NCI-H748 treated with DMSO at 0.1 percent for 48 hours (cell line): ENCODE results near the gene CLNK.
A peak's percentile ranks its signal among the peaks of the same experiment; 100 is the strongest.

Experiments
- DNase-seq: peaks from one replicate; lab custom pipeline; 2025; lab: John Stamatoyannopoulos, UW

The CLNK gene

GRCh38 chr4:10701161-10701560 lies 16.6 kb upstream of the CLNK start:
- DNase-seq, result no peak

- DNase-seq, result no peak
Observed at GRCh38 chr4:10698172-10698571, 13.6 kb upstream of the CLNK start.

- DNase-seq, result peak; percentile 79
Observed at GRCh38 chr4:10697086-10697485, 12.5 kb upstream of the CLNK start.

DNA sequence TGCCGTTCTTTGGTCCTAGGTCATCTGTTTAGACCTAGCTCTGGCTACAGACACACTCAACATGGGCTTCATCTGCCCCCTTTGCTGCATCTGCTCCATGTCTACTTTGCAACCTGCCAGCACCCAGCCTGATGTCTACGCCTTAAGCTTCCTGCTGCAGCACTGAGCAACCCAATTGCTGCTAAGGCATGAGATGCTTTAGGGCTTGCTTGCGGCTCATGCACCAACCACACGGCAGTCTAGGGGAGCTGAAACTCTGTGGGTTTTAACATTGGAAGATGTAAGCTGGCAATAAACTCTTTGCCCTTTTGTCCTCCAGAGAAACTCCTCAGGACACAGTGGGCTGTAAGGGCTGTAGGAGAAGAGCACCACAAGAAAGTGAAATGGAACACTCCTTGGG lies 11.7 kb upstream of the CLNK start:
- DNase-seq, result no peak

DNA sequence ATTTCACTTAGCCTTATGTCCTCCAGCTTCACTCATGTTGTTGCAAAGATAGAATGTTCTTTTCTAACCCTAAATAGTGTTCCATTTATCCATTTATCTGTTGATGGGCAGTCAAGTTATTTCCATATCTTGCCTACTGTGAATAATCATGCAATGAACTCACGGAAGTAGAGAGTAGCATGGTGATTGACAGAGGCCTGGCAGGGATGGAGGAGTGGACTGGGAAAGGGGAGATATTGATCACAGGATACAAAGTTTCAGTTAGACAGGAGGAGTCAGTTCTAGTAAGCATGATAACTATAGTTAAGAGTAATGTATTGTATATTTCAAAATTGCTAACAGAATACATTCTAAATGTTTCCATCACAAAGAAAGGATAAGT lies 10.3 kb upstream of the CLNK start:
- DNase-seq, result no peak

DNA sequence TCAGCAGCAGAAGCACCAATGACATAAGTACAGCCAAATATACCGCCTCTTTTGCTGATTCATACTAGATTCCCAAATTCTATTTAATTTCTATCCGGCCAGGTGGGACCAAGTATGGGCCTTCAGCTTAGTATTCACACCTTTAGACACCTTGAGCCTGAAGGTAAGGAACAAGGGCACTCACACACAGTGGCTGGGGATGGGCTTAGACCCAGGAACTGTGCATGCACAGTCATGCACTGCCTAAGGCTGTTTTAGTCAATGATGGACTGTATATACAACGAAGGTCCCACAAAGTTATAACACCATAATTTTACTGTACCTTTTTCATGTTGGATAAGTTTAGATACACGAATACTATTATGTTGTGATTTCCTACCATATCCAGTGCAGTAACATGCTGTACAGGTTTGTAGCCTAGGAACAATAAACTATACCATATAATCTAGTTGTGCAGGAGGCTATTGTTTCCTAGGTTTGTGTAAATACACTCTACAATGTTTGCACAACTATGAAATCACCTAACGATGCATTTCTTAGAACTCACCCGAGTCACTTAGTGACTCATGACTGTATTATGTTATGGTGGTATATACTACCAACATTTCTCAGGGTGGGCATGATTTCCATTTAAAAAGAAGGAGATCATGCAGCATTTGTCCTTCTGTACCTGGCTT lies 9.7 kb upstream of the CLNK start:
- peak; percentile 85 for DNase-seq

DNA sequence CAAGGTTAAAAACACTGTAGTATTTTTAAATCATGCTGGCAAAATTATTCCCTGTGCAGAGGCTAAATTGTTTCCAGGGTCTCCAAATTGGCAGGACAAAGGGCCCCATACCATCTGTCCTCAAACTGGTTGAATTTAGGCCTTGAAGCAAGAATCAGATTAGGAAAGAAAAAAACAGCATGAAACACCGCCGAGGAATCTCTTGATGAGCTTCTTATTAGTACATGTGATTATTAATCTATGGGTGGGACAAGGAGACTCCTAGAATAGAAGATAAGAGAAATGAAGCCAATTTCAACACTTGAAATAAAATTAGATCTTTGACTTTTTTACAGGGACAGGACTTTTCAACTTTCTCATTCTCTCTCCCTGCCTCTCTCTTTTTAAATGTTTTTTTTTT lies 7.1 kb upstream of the CLNK start:
- DNase-seq, result no peak

DNA sequence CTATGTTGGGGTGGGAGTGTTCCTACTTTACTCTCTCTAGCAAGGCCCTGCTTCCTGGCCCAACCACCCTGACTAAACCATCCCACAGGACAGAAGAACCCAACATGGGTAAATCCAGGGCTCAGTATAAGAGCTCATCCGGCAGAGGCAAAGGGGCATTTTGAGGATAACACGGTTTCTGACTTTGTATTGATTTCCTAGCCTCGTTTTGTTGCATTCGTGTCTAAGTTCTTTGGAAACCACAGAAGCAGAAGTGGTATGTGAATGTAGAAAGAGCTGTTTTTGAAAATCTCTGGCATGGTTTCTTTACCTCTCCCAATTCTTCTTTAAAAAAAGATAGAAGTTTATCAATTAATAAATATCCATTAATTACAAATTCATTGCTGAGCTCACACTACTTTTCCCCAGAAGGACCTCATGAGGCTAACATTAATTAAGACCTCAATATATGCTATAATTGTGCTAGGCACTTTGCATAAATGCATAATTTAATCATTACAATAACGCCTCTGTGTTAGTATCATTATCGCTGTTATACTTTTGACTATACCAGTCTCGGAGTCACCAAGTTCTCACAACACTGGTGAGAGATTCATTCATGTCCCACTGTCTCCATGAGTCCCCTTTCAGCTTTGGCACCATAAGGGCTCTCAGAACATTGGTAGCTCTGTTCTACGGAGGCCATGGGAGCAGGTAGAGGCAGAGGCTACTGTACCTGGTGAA lies 5.8 kb upstream of the CLNK start:
- no peak for DNase-seq

GRCh38 chr4:10688846-10689245 lies 4.3 kb upstream of the CLNK start:
- DNase-seq, result no peak

DNA sequence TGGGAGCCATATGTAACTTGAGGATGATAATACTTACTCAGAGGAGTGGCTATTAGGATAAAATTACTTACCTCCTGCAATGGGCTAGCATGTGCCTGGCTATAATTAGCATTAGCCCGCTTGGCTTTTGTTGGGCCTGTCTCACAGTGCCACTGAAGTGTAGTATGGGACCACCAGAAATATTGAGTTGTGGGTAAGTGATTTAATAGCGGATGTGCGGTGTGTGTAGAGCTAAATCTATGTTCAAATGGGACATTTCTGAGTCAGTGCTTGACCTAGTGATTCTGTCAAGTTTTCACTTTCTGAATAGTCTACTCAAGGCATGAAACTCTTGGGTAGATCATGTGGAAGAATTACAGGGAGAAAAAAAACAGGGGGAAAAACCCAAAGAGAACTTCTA lies 3.5 kb upstream of the CLNK start:
- no peak for DNase-seq

DNA sequence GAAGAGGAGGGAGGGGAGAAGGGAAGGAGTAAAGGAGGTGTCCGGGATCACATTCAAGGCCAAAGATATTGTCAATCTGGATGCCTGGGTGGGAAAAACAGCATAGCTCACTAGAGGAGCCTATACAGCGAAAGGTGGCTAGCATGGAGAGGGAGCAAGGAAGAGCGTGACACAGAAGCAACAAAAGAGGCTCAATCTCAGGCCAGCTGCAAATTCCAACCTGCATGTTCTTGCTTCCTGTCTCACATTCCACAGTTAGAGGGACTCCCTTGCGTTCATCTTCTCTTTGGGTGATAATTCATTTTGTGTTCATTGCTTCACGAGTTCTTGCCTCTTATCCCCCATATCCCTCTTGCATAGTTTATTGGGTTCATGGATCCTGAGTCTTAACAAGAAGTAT lies 3.0 kb upstream of the CLNK start:
- DNase-seq, result no peak

GRCh38 chr4:10682397-10682796 lies 2.2 kb downstream of the CLNK start:
- no peak for DNase-seq

GRCh38 chr4:10677796-10678497 lies 6.6 kb downstream of the CLNK start:
- no peak for DNase-seq

DNA sequence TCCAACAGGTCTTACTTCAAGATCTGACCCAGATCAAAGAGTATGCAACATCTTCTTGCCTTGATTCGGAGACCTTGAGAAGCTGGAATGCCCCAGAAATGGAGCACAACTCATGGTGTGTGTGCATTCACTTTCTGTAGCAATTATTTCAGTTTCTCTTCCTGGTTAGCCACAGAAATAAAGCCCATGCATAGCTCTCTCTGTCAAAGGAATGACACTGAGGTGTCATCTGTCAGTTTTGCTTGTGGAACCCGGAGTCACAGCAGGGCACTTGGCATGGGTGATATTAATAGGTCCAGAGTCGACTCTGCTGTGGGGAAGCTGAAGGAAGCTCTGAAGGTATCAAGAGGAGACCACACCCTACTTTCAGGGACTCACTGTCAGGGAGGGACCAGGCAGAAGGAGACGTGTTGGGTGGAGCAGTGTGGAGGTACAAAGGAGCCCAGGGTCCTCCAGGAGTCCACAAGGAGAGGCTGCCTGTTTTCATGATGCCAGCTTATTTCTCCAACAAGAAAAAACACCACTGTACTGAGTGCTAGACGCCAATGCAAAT lies 10.7 kb downstream of the CLNK start:
- no peak for DNase-seq

GRCh38 chr4:10672379-10672778 lies 12.2 kb downstream of the CLNK start:
- DNase-seq, result no peak

GRCh38 chr4:10671799-10672198 lies 12.8 kb downstream of the CLNK start:
- DNase-seq, result no peak

DNA sequence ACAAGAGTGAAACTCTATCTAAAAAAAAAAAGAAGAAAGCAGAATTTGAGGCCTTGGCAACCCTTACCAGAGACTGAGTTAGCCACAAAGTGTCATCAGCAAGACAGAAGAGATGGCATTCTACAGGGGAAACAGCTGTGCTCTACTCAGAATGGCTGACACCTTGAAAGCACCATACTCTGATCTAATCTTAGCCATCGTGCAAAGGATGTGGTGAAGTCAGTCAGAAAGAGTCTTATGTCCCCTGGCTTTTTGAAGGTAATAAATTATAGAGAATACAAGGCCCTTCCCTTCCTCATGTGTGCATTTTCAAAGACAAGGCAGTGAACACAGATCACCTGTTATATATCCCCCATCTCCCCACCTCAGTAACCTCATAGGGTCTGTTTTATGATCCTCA lies 13.2 kb downstream of the CLNK start:
- no peak for DNase-seq

DNA sequence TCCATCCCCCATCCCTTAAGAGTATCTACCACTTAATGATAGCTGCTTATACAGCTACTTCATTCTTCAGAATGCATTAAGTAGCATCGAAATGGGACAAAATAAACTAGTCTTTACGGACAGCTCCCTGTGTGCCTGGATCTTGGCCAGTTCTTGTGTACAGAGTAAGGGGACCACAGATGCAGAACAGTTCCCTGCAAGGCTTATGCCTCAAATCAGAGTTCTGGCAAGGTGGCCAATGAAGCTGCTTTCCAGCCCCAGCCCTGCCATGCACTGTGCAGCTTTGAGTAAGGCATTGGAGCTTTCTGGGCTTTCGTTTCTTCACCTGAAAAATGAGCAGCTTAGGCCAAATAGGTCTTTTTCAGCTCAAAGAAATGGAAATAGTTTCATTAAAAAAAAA lies 14.2 kb downstream of the CLNK start:
- DNase-seq, result no peak

GRCh38 chr4:10667701-10668326 lies 16.8 kb downstream of the CLNK start:
- DNase-seq, result no peak

DNA sequence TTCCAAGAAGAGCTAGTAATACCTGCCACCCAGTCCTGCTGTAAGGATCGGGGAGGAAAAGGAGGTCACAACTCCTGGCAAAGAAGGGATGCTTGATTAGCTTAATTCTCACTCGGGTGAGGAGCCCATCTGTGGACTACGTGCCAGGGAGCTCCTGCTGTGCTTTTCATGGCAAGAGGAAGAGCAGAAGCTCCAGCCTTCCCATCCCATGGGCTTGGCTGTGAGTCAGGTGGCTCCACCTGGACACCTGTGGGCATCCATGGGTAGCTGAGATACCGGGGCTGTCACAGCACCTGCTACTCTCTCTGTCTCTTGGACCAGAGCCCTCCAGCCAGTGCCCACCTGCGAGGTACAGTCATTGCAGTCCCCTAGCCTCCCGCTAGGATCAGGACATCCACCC lies 18.0 kb downstream of the CLNK start:
- DNase-seq, result no peak

DNA sequence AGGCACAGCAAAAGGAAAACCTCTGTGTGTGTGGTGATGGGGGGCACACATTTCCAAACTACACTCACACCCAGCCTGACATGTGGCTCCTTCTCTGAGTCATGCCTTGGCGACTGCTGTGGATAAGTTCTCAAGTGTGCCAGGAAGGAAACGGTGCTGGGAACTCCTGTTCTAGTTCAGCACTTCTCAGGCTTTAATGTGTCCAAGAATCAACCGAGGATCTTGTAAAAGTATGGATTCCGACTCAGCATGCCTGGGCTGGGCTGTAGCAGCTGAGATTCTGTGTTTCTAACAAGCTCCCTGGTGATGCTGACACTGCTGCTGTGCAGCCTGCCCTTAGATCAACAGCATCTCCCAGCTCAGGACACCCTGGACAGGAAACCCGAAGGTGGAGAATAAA lies 20.2 kb downstream of the CLNK start:
- no peak for DNase-seq

- no peak for DNase-seq
Observed at GRCh38 chr4:10662937-10663336, 21.6 kb downstream of the CLNK start.

DNA sequence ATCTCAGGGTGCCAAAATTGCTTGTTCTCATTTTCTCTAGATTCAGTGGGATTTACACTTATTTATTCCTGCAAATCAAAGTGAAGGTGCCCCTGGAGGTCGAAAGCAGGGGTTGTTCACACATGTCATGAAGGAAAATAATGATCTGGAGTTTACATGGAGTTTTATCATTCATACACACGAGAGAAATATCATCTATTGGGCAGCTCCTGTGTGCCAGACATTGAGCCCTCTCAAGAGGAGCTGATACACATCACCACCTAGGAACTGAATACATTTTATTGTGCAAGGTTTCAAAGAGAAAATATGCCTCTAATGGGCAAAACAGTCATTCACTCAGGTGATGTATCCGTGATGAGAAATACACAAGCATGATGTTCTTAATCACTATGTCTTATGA lies 23.5 kb downstream of the CLNK start:
- no peak for DNase-seq
